Activated CD8-positive, alpha-beta memory T cell treated with anti-CD3 and anti-CD28 coated beads, Interleukin-2, amount 50 U/mL, for 48 hours (primary cell): ENCODE measurements around the gene FAM171A2.
A peak's percentile ranks its signal among the peaks of the same experiment; 100 is the strongest.

Experiments used
- DNase-seq: peaks from one replicate; pipeline ENCODE4 v3.0.0-alpha.2; 2020

FAM171A2 gene

GRCh38 chr17:44317545-44317944 lies 46.1 kb downstream of the FAM171A2 start:
- DNase-seq: no peak

DNA sequence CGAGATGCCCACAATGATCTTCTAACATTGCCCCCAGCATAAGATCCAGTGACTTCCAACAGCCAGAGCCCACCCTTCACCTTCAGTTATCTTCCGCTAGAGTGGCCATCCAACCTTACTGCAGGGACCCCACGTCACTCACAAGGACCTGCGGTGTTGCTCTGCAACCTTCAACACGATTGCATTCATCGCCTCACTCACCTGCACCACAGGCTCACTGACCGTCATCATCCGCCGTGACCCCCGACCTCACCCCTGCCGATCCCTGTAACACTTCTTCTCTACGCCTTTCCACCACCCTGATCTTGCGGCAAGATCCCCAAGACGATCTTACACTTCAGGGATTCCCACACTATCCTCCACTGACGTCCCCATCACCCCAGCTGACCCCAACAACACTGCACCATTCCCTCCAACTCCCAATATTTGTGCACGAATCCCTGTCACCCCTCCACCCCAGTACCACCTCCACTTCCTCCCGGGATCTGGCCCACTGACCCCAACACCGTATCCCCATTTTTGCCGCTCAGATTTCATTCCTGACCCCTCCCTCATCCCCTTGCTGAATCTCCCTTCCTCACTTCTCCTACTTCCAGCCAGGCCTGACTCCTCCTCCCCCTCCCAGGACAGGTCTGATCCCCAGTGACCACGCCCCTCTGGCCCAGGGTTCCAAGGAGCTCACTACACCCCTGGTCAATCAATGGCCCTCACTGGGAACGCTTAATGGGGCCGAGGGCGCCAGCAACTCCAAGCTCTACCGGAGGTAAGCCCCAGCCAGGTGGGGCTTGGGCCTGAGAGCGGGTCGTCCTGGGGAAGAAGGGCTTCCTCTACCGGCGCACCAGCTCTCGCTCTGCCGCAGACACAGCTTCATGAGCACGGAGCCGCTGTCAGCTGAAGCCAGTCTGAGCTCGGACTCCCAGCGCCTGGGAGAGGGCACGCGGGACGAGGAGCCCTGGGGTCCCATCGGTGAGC lies 47.6 kb downstream of the FAM171A2 start:
- DNase-seq: no peak

- peak; percentile 74 for DNase-seq
Observed at GRCh38 chr17:44314869-44315661, 48.6 kb downstream of the FAM171A2 start.

GRCh38 chr17:44314524-44314868 lies 49.2 kb downstream of the FAM171A2 start:
- no peak for DNase-seq

DNA sequence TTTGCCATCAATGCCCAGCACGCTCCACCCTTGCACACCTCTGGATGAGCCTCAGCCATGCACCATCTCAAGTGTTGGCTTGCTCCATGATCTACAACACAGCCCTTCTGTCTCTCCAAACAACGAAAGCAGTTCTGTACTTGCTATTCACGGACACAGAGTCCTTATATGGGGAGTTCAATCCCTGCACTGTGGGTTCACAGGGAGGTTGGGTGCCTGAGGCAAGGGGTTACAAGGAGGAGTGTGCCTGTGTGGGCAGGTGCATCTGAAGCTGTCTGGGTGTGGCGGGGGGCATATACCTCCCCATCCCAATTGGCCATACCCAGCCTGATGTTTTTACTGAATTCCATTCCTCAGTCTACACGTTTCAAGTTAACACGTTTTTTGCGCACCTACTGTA lies 49.6 kb downstream of the FAM171A2 start:
- no peak for DNase-seq

- no peak for DNase-seq
Observed at GRCh38 chr17:44312396-44313104, 51.1 kb downstream of the FAM171A2 start.

GRCh38 chr17:44311562-44312181 lies 52.0 kb downstream of the FAM171A2 start:
- DNase-seq: no peak

- DNase-seq: no peak
Observed at GRCh38 chr17:44310609-44311376, 52.9 kb downstream of the FAM171A2 start.

GRCh38 chr17:44310188-44310587 lies 53.5 kb downstream of the FAM171A2 start:
- DNase-seq: no peak

- no peak for DNase-seq
Observed at GRCh38 chr17:44309472-44309871, 54.2 kb downstream of the FAM171A2 start.

DNA sequence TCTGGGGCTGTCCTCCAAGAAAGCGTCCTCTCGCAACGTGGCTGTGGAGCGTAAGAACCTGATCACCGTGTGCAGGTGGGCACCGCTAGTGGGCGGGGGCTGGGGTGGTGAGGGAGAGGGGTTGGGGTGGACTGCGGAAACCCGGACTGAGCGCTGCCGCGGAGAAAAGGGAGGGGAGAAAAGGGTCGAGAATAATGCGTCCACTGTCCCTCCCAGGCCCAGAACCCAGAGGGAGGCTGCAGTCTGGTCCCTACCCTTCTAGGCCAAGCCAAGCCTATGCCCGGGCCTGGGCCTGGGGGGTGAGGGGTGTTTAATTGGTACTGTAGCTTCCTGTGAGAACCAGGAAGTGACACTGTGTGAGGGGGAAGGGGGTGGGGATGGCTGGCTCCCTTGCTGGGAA lies 54.8 kb downstream of the FAM171A2 start:
- no peak for DNase-seq

DNA sequence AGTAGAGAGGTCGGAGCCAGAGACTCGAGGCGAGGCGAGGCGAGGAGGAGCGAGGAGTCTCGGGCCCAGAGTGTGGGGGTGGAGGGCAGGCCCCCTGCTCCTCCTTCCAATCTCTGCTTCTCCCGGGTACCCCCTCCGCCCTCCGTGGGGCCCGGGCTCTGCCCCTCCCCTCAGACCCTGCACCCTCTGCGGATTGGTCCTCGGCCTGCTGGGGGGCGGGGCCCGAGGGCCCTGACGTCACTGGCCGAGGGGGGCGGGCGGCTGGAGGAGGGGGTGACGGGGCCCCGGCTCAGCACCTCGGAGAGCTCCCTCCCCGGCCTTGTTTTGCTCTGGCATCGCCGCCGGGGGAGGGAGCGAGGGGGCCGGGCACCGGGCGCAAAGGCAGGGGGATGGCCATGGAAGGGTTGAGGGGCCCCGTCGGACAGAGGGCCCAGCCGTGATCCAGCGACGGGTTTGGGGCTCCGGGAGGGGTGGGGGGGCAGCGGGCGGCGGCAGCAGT lies 55.3 kb downstream of the FAM171A2 start, which contains the start of gene RUNDC3A:
Gene RUNDC3A (plus strand): TSS at position 282 of the 499 bp plus-strand sequence. CDS start 232 bp downstream, outside the sequence.
- DNase-seq: peak; percentile 94

DNA sequence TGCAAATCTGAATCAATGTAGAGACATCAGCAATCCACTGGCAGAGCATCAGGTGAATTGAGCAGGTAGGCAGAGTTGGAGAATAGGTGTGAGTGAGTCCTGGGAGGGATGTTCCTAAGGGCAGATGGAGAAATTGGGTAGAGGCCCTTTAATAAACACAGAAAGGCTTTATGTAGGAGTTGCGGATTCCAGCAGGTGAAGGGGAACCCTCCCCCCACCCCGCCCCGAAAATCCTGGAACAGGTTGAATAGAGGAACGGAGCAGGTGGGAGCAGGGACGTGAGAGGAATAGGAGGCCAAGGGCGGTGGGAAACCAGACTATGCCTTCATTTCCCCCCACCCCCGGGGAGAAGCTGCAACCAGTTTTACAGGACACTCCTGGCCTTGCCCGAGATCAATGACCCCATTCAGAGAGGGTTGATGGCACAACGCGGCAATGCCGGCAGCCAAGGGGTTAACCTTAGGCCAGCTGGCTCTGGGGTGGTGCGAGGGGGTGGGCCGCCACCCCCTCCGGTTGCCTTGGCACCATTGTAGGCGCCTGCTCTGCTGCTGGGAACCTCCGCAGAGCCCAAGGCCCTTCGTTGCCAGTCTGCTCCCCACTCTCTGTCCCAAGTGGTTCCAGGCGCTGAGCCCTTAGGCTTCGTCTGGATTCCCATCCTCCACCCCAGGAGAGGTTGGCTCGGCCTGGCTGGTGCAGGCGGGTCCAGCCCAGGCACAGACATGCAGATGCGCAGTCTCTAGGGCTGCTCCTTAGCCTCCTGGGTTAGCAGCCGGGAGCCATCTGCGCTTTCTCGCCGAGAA lies 56.1 kb downstream of the FAM171A2 start:
- no peak for DNase-seq

DNA sequence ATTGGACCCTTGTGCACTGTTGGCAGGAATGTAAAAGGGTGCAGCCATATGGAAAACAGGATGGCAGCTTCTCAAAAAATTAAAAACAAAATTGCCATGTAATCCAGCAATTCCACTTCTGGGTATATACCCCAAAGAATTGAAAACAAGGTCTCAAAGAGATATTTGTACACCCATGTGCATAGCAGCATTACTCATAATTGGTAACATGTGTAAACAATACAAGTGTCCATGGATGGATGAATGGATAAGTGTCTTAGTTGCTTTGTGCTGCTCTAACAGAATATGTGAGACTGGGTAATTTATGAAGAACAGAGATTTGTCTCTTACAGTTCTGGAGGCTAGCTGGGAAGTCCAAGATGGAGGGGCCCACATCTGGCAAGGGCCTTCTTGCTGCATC lies 59.0 kb downstream of the FAM171A2 start:
- no peak for DNase-seq
